Thoracic aorta (tissue), 2 donors: ENCODE measurements around the gene NLRP6. TPM values are rescaled to one million over a fixed set of nuclear protein-coding genes. Genes with fewer than 3 reads are reported as not detected.
"Not testable (repeated sequence)": the region's sequence is repeated elsewhere in the genome, so short reads cannot be mapped to it uniquely, and the experiment has no call there.

ENCODE experiments used
- ATAC-seq: fragments of 150-250 bp; one replicate; pipeline ENCODE4 v1.8.0; 2017; ENCODE audit warnings: low read depth; ENCODE audit not compliant: insufficient number of reproducible peaks, low FRiP score
- DNase-seq: peaks from one replicate; pipeline ENCODE4 v3.0.0-alpha.2; 2020; ENCODE audit warnings: low spot score
- H3K27ac ChIP-seq, 2 donors: fragments of 200-600 bp; sonication (generic); 1 replicate in 1 of 2; 2 replicates in 1 of 2; pipeline ENCODE4 v1.5.1; 2016; ENCODE audit warnings: mild to moderate bottlenecking in 2 of 2, moderate library complexity in 2 of 2
- H3K27me3 ChIP-seq: fragments of 200-600 bp; sonication (generic); replicated peaks from 2 replicates; pipeline ENCODE4 v1.6.0; 2016; ENCODE audit warnings: mild to moderate bottlenecking; ENCODE audit not compliant: insufficient read depth
- H3K36me3 ChIP-seq: fragments of 200-600 bp; sonication (generic); one replicate; pipeline ENCODE4 v1.5.1; 2016
- H3K4me1 ChIP-seq, 2 donors: fragments of 200-600 bp; sonication (generic); 1 replicate in 1 of 2; 2 replicates in 1 of 2; pipeline versions ENCODE4 v1.5.1 to v1.6.0; 2016; ENCODE audit warnings: low read depth in 2 of 2, mild to moderate bottlenecking in 1 of 2; ENCODE audit not compliant: control insufficient read depth in 1 of 2
- H3K4me3 ChIP-seq: fragments of 200-600 bp; sonication (generic); 2 replicates; pipeline ENCODE4 v1.5.1; 2016; ENCODE audit warnings: mild to moderate bottlenecking
- H3K9me3 ChIP-seq: fragments of 200-600 bp; sonication (generic); 2 replicates; pipeline ENCODE4 v1.5.1; 2016
- CTCF ChIP-seq: fragments of 200-600 bp; sonication (generic); IDR thresholded peaks from one replicate; pipeline ENCODE4 v1.5.1; 2019; ENCODE audit warnings: antibody characterized with exemption
- total RNA-seq, 2 donors: library from RNA; depleted of rRNA; stranded (reverse); fragments of >200 nt; gene quantifications; one replicate each; pipeline versions ENCODE4 v1.1.0 to v1.2.3, GENCODE V29; 2016

NLRP6 gene
- total RNA-seq, 2 donors from 2014 or later: 5.6 to 6.6 TPM

GRCh38 chr11:266676-267439, 11.3 kb upstream of the NLRP6 start:
- Histone ChIP-seq H3K9me3 (peaks cover 6% of the 10 kb centered on the region), H3K27ac (no peak overlapping the region), H3K27me3 (no peaks in the 10 kb centered on the region), H3K4me1 (no peaks in the 10 kb centered on the region), H3K4me3 (no peak overlapping the region), H3K36me3 (no peaks in the 10 kb centered on the region)
- ATAC-seq (no peak), DNase-seq (no peak)
- no peak for TF ChIP-seq CTCF

- ATAC-seq (no peak), DNase-seq (no peak)
- Histone ChIP-seq H3K36me3 (no peaks in the 10 kb centered on the region), H3K9me3 (peaks cover 6% of the 10 kb centered on the region), H3K4me3 (peak overlapping the region; percentile 52), H3K27ac (peak overlapping the region in 1 of 2 donors; percentile 55), H3K4me1 (no peaks in the 10 kb centered on the region), H3K27me3 (no peaks in the 10 kb centered on the region)
- no peak for TF ChIP-seq CTCF
Measured at GRCh38 chr11:267491-267994, 10.7 kb upstream of the NLRP6 start.

GRCh38 chr11:268716-269145, 9.5 kb upstream of the NLRP6 start:
- peak overlapping the region; percentile 52 for H3K4me3 ChIP-seq
- H3K9me3 ChIP-seq, ATAC-seq, DNase-seq, H3K27me3 ChIP-seq, H3K4me1 ChIP-seq, H3K36me3 ChIP-seq: not testable (repeated sequence)
- peak overlapping the region; percentile 17 to 55 for H3K27ac ChIP-seq

GRCh38 chr11:269146-269890, 8.9 kb upstream of the NLRP6 start:
- H3K27ac ChIP-seq: peak overlapping the region in 1 of 2 donors; percentile 55
- no peak for TF ChIP-seq CTCF
- DNase-seq (no peak), ATAC-seq (peak; percentile 16)
- H3K36me3 ChIP-seq: no peaks in the 10 kb centered on the region
- peaks cover 6% of the 10 kb centered on the region for H3K9me3 ChIP-seq
- H3K4me3 ChIP-seq: peak overlapping the region; percentile 52
- no peaks in the 10 kb centered on the region for H3K27me3 ChIP-seq
- no peaks in the 10 kb centered on the region for H3K4me1 ChIP-seq

GRCh38 chr11:270451-271318, 7.5 kb upstream of the NLRP6 start:
- ATAC-seq: no peak
- no peak overlapping the region for H3K27ac ChIP-seq

More at GRCh38 chr11:270451-271318, 7.5 kb upstream of the NLRP6 start:
- Histone ChIP-seq H3K9me3 (peaks cover 6% of the 10 kb centered on the region), H3K27me3 (no peaks in the 10 kb centered on the region), H3K4me3 (no peak overlapping the region), H3K4me1 (no peaks in the 10 kb centered on the region), H3K36me3 (no peaks in the 10 kb centered on the region)
- DNase-seq: no peak
- TF ChIP-seq CTCF: no peak
